Stimulated activated CD8-positive, alpha-beta memory T cell treated with anti-CD3 and anti-CD28 coated beads, Interleukin-2, amount 100 ng/mL, for 48 hours (primary cell): ENCODE results near the gene OR4F15.
"Not testable (repeated sequence)": the region's sequence is repeated elsewhere in the genome, so short reads cannot be mapped to it uniquely, and the experiment has no call there.

ENCODE experiments used
- DNase-seq, 2 donors: peaks; one replicate each; pipeline ENCODE4 v3.0.0-alpha.2; 2020; ENCODE audit warnings: low read depth in 2 of 2

The OR4F15 gene, protein sequence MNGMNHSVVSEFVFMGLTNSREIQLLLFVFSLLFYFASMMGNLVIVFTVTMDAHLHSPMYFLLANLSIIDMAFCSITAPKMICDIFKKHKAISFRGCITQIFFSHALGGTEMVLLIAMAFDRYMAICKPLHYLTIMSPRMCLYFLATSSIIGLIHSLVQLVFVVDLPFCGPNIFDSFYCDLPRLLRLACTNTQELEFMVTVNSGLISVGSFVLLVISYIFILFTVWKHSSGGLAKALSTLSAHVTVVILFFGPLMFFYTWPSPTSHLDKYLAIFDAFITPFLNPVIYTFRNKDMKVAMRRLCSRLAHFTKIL

GRCh38 chr15:101811902-101812301, at the start of gene OR4F15:
Gene OR4F15 (plus strand): TSS chr15:101812202. CDS start chr15:101818187, 5,985 bp downstream.
- no peak for DNase-seq

- DNase-seq: not testable (repeated sequence)
Measured at GRCh38 chr15:101764669-101765339, 47.2 kb upstream of the OR4F15 start.

GRCh38 chr15:101765340-101765671, 46.7 kb upstream of the OR4F15 start:
- DNase-seq: not testable (repeated sequence)

DNA sequence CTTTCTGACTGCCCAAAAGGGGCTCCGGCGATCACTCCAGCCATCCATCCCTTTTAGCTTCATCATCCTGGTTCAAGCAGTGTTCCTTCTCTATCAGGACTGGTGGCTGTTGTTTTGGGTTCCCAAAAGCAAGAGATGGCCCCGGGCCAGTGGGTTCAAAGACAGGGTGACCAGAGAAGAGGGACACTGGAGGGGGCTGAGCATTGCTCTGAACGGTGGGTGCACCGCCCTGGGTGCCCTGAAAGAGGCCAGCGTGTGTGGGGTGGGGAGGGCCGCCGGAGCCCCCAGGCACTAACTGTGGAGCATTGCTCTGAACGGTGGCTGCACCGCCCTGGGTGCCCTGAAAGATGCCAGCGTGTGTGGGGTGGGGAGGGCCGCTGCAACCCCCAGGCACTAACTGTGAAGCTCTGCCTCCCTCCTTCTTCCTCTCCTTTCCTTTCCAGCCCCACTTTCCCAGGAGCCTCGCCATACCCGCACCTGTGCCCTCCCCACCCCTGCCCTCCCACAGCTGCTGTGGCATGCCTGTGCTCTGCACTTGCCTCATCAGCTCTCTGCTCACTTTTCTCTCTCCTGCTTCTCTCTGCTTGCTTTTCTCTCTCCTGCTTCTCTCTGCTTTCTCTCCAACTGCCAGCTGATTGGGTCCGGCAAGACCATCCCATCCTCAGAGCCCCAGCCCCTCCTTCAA, 46.1 kb upstream of the OR4F15 start:
- no peak for DNase-seq

DNA sequence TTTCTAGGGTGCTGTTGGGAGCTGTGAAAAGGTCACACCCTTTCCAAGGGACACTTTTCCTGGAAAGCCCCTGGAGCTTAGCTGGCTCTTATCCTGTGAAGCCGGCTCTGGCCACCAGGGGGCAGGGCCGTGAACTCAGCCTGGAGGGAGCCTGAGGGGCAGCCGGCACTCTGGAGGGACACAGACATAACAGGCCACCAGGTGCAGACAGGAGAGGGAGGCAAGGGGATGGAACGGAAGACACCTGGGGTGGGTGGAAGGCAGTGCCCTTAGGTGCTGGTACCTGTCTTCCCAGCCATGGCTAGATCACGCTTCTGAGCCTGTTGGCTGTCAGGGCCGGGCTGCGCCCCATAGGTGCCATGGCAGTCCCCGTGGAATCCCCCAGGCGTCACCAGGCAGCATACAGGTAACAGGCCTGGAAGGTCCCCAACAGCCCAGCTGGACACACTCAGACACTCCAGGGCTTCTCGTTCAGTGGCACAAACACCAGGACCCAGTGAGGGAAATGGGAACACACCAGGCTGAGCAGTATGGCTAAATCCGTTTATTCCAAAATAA, 44.8 kb upstream of the OR4F15 start:
- DNase-seq: not testable (repeated sequence)

- no peak for DNase-seq
Measured at GRCh38 chr15:101772921-101773320, 39.1 kb upstream of the OR4F15 start.

GRCh38 chr15:101773496-101774100, 38.4 kb upstream of the OR4F15 start:
- no peak for DNase-seq

DNA sequence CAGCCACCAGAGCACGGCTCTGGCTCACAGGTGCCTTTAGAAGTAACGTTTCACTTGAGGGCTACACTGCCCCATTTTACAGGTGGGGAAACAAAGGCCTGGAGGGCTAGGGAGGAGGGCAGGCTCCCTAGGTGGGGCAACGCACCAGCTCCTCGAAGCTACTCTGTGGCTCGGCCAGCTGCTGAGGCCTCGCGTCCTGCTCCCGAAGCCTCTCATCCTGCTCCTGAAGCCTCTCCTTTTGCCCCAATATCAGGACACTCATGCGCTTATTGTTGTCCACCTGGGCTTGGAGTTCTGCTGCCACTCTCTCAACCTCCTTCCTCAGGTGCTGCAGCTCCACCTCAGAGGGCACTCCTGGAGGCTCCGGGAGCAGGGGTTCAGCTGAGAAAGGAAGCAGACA, 36.9 kb upstream of the OR4F15 start:
- DNase-seq: no peak

DNA sequence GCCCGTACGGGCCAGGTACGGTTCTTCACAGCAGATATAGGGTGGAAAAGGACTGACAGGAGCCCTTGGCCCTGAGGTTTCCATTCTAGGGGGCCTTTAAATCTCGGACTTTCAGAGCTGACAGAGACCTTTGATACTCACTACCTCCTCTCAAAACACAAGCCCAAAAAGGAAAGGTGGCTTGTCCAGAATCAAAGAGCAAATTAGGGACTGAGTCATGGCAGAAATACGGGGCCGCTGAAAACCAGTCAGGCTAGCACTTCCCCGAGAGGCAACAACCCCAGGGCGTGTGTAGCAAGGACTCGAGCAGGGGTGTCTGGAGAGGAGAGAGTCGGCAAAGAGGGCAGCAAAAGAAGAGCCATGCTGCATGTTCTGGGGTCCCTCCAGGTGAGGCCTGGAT, 33.4 kb upstream of the OR4F15 start:
- not testable (repeated sequence) for DNase-seq

DNA sequence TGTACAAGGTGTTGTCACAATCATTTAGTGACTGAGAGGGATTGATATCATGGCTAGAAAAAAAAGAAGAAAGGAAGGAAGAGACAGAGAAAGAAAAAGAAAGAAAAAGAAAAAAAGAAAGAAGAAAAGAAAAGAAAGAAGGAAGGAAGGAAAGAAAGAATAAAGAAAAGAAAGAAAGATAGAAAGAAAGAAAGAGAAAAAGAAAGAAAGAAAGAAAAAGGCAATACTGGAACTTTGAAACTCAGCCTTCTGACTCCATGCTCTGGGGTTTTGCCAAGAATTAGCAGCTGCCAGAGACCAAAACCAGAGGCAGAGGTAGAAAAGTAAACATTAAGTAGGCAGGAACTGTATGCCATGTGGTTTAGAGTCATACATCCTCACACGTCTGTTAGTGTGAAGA, 31.8 kb upstream of the OR4F15 start:
- DNase-seq: not testable (repeated sequence)

GRCh38 chr15:101781928-101782327, 30.1 kb upstream of the OR4F15 start:
- no peak for DNase-seq

DNA sequence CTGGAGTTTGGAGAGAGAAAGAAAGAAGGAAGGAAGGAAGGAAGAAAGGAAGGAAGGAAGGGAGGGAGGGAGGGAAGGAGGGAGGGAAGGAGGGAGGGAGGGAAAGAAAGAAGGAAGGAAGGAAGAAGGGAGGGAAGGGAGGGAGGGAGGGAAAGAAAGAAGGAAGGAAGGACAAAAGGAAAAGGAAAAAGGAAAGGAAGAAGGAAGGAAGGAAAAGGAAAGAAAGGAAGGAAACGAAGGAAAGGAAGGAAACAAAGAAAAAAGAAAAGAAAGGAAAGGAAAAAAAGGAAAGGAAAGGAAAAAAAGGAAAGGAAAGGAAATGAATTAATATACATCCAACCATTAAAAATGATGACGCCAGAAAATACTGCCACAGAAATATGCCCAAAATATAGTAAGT, 27.4 kb upstream of the OR4F15 start:
- DNase-seq: no peak

DNA sequence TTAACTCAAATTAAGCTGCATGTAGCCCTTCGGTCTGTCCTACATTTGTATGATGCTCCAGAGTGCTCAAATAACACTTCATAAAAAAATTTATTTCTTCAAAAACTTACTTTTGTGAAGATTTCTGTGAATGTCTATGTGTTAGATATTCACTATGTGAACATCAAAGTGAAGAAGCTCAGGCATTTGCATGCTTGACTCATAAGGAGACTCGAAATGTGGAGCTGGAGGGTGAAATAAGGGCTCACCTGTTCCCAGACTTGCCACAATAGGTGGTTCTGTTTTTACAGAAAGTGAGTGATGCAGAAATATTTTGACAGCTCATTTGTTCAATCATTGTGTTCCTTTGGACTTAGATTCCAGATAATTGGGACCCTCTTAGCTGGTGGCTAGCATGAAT, 25.6 kb upstream of the OR4F15 start:
- DNase-seq: not testable (repeated sequence)

DNA sequence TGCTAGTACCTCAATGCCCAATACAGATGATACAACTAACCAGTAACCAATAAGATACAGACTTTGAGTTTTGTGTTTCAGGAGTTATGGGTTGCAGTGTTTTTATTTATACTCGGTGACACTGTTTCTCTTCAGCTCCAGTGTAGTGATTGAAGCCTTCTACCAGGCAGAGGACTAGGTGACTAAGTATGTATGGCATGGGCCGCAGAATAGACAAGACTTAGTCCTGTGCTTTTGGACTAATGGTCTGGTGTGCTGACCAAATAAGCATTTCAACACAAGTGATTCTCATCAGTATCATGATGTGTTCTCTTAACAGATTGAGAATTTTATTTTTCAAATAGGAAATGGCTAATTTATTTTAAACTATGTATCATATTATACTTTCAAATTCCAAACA, 24.0 kb upstream of the OR4F15 start:
- not testable (repeated sequence) for DNase-seq

DNA sequence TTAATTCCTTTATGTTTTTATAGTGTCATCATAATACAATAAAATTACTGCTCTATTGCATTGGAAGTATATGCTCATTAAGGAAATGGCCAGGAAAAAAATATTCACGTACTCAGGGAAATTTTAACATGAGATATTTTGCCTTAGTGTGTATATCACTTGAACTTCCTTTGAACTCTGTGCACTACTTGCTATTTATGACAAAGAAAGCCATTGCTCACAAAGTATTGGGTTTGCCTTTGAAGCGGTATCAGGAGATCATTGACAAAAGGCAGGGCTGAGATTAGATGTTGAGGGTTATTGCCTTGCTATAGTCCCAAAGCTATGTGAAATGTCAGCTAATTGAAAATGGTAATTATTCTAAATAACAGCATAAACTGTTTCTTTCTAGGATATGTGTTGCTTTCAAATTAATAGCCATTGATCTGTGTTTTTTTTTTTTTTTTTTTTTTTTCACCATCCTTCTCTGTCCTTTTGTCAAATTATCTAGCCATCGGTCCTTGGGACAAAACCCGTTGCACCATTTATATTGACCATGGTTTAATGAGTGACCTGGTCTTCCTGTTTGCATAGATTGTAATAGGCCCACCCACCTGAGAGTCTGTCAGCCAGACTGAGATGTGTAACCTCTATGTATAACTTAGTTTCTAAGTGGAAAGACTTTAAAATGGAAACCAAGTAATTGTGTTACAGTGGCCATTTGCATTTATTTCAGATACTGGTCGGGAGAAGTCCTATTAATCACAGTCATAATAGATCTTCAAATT, 23.3 kb upstream of the OR4F15 start:
- DNase-seq: not testable (repeated sequence)

GRCh38 chr15:101790748-101791147, 21.3 kb upstream of the OR4F15 start:
- not testable (repeated sequence) for DNase-seq

GRCh38 chr15:101793981-101794380, 18.0 kb upstream of the OR4F15 start:
- not testable (repeated sequence) for DNase-seq

DNA sequence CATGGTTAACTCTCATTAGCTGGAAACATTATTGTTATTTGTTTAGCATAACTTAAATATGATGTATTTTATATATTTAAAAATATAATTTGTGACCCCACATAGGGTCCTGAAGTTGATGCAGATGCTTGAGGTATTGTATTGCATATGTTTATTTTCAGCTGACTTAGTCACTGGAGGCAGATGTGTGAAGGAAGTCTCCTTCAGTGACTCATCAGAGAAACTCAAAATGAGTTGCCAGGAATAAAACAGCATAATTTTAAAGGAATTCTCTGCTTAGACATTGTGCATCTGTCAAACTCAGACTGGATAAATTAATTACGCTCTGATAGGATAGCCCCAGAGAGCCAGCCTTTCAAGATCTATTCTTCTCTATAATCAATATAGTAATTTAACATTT, 16.5 kb upstream of the OR4F15 start:
- no peak for DNase-seq

- no peak for DNase-seq
Measured at GRCh38 chr15:101799665-101800064, 12.3 kb upstream of the OR4F15 start.

GRCh38 chr15:101801048-101801447, 11.0 kb upstream of the OR4F15 start:
- no peak for DNase-seq

GRCh38 chr15:101803209-101803608, 8.8 kb upstream of the OR4F15 start, which contains the start of gene OR4F6:
Gene OR4F6 (plus strand): TSS chr15:101803509. CDS start chr15:101805720, 2,211 bp downstream.
- DNase-seq: no peak
